Measurements from ENCODE around the gene LVRN.

LVRN gene

GRCh38 chr5:116075191-116075831 is 113.0 kb downstream of the LVRN start:
- Mint-ChIP-seq H3K4me1 (peaks cover 27% of the 10 kb centered on the region), H3K36me3 (ENCODE audit: low read depth) (peaks cover 4% of the 10 kb centered on the region), H3K4me3 (peak overlapping the region; percentile 60), H3K27ac (peak overlapping the region; percentile 63), H3K9me3 (peaks cover 15% of the 10 kb centered on the region), H3K27me3 (peaks cover 10% of the 10 kb centered on the region)
- DNase-seq, result no peak
- peak; percentile 29 for ATAC-seq

DNA sequence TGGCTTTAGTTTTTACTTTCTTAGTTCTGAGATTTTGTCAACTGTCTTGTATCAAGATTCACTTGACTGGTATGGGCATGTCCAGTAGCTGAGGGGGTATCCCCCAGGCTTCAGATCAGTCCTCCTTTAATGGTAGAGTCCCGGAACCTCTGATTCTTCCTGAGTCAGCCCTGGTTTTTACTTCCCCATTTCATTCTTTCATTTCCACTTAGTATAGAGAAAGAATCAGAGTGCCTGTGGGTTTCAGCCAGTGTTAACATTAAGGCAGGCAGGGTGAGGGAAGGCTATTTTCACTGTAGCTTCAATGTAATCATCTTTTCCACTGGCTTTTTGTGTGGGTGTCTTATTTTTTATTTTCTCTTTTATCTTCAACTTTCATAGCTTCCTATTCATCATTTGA is 114.2 kb downstream of the LVRN start:
- Mint-ChIP-seq H3K9me3 (peaks cover 15% of the 10 kb centered on the region), H3K27ac (peak overlapping the region; percentile 63), H3K4me3 (peak overlapping the region; percentile 60), H3K27me3 (peaks cover 7% of the 10 kb centered on the region), H3K4me1 (peaks cover 30% of the 10 kb centered on the region), H3K36me3 (ENCODE audit: low read depth) (peaks cover 9% of the 10 kb centered on the region)
- peak; percentile 95 for ATAC-seq
- DNase-seq, result peak; percentile 22
